SK-N-SH treated with all-trans-retinoic acid at 6 μM for 48 hours (cell line): ENCODE data around the gene LBH.

Source experiments
- ATAC-seq: fragments of 200-7000 bp; cut with Tn5 transposase; 3 replicates; pipeline ENCODE4 v1.9.1; 2020; ENCODE audit warnings: mild to moderate bottlenecking, moderate library complexity
- ARNTL ChIP-seq: fragments of 450-650 bp; formaldehyde crosslinking; IDR thresholded peaks from 2 replicates; pipeline ENCODE4 v1.5.0; 2020; ENCODE audit warnings: low read depth, mild to moderate bottlenecking, moderate library complexity, borderline replicate concordance
- BACH2 ChIP-seq: fragments of 250-450 bp; sonication (Bioruptor Pico); IDR thresholded peaks from 2 replicates; pipeline ENCODE4 v1.9.0; 2021; ENCODE audit warnings: mild to moderate bottlenecking, borderline replicate concordance
- CREB5 ChIP-seq: fragments of 250-450 bp; sonication (Bioruptor Pico); IDR thresholded peaks from 2 replicates; pipeline ENCODE4 v1.5.1; 2020; ENCODE audit warnings: low read depth, mild to moderate bottlenecking, moderate library complexity
- CSDC2 ChIP-seq: fragments of 250-450 bp; sonication (Bioruptor Pico); IDR thresholded peaks from 2 replicates; pipeline ENCODE4 v1.5.0; 2020; ENCODE audit warnings: mild to moderate bottlenecking, moderate library complexity
- ESRRG ChIP-seq: fragments of 250-450 bp; sonication (Bioruptor Pico); IDR thresholded peaks from 2 replicates; pipeline ENCODE4 v1.6.1; 2021; ENCODE audit warnings: mild to moderate bottlenecking
- GLIS3 ChIP-seq: fragments of 250-450 bp; sonication (Bioruptor Pico); IDR thresholded peaks from 2 replicates; pipeline ENCODE4 v1.5.0; 2020; ENCODE audit warnings: mild to moderate bottlenecking, moderate library complexity
- ISL1 ChIP-seq: fragments of 250-450 bp; sonication (Bioruptor Pico); IDR thresholded peaks from 2 replicates; pipeline ENCODE4 v2.1.2; 2022; ENCODE audit warnings: mild to moderate bottlenecking, moderate library complexity
- OSR1 ChIP-seq: fragments of 250-450 bp; sonication (Bioruptor Pico); IDR thresholded peaks from 2 replicates; pipeline ENCODE4 v1.8.0; 2022; ENCODE audit warnings: moderate library complexity, mild to moderate bottlenecking, inconsistent platforms
- POU6F1 ChIP-seq: fragments of 250-450 bp; sonication (Bioruptor Pico); IDR thresholded peaks from 2 replicates; pipeline ENCODE4 v1.8.0; 2021; ENCODE audit warnings: low read depth, mild to moderate bottlenecking, moderate library complexity, borderline replicate concordance
- PPARA ChIP-seq: fragments of 250-450 bp; sonication (Bioruptor Pico); IDR thresholded peaks from 2 replicates; pipeline ENCODE4 v1.5.0; 2020; ENCODE audit warnings: mild to moderate bottlenecking, borderline replicate concordance
- RARB ChIP-seq: fragments of 250-450 bp; sonication (Bioruptor Pico); IDR thresholded peaks from 2 replicates; pipeline ENCODE4 v1.8.0; 2021; ENCODE audit warnings: mild to moderate bottlenecking, moderate library complexity
- SNAI2 ChIP-seq: fragments of 250-450 bp; sonication (Bioruptor Pico); IDR thresholded peaks from 2 replicates; pipeline ENCODE4 v1.5.0; 2020; ENCODE audit warnings: mild to moderate bottlenecking, moderate library complexity
- TCF4 ChIP-seq: fragments of 250-450 bp; sonication (Bioruptor Pico); IDR thresholded peaks from 2 replicates; pipeline ENCODE4 v1.8.0; 2021; ENCODE audit warnings: mild to moderate bottlenecking, moderate library complexity, borderline replicate concordance
- TOX ChIP-seq: fragments of 250-450 bp; sonication (Bioruptor Pico); IDR thresholded peaks from 2 replicates; pipeline ENCODE4 v1.8.0; 2021; ENCODE audit warnings: mild to moderate bottlenecking, moderate library complexity, borderline replicate concordance
- ZC3H10 ChIP-seq: fragments of 250-450 bp; sonication (Bioruptor Pico); IDR thresholded peaks from 2 replicates; pipeline ENCODE4 v1.5.1; 2021; ENCODE audit warnings: mild to moderate bottlenecking, moderate library complexity
- ZFP3 ChIP-seq: fragments of 250-450 bp; sonication (Bioruptor Pico); IDR thresholded peaks from 2 replicates; pipeline ENCODE4 v1.5.0; 2020; ENCODE audit warnings: mild to moderate bottlenecking, moderate library complexity
- ZFP30 ChIP-seq: fragments of 450-650 bp; formaldehyde crosslinking; IDR thresholded peaks from 2 replicates; pipeline ENCODE4 v1.5.0; 2022; ENCODE audit warnings: mild to moderate bottlenecking, moderate library complexity
- ZNF565 ChIP-seq: fragments of 450-650 bp; formaldehyde crosslinking; conservative IDR thresholded peaks from 2 replicates; pipeline ENCODE4 v1.5.0; 2020; ENCODE audit warnings: low read depth, mild to moderate bottlenecking, moderate library complexity
- ZNF70 ChIP-seq: fragments of 450-650 bp; formaldehyde crosslinking; IDR thresholded peaks from 2 replicates; pipeline ENCODE4 v1.5.0; 2020; ENCODE audit warnings: mild to moderate bottlenecking, moderate library complexity
- ZNF8 ChIP-seq: fragments of 450-650 bp; formaldehyde crosslinking; IDR thresholded peaks from 2 replicates; pipeline ENCODE4 v1.5.0; 2020; ENCODE audit warnings: mild to moderate bottlenecking, moderate library complexity
- TF ChIP-seq, protein P1 (sequence below): fragments of 250-450 bp; sonication (Bioruptor Pico); IDR thresholded peaks from 2 replicates; pipeline ENCODE4 v1.5.0; 2020; ENCODE audit warnings: mild to moderate bottlenecking, moderate library complexity
- TF ChIP-seq, protein P2 (sequence below): fragments of 250-450 bp; sonication (Bioruptor Pico); IDR thresholded peaks from 2 replicates; pipeline ENCODE4 v1.8.0; 2020; ENCODE audit warnings: mild to moderate bottlenecking, moderate library complexity, borderline replicate concordance
- TF ChIP-seq, protein P3 (sequence below): fragments of 250-450 bp; sonication (Bioruptor Pico); IDR thresholded peaks from 2 replicates; pipeline ENCODE4 v1.5.1; 2021; ENCODE audit warnings: mild to moderate bottlenecking, moderate library complexity

Gene LBH

GRCh38 chr2:30231996-30232800 is 864 bp downstream of the LBH start:
- ATAC-seq: peak; percentile 44
- TF ChIP-seq OSR1 (CRISPR knock-in tag) (no peak), SNAI2 (CRISPR knock-in tag) (no peak), ZNF70 (CRISPR knock-in tag) (no peak), TCF4 (CRISPR knock-in tag) (no peak), ESRRG (CRISPR knock-in tag) (peak; percentile 76; the same call in 1 of the 2 replicates), BACH2 (no peak), ZNF8 (no peak), ZFP3 (CRISPR knock-in tag) (no peak), ZNF565 (CRISPR knock-in tag) (no peak), ISL1 (CRISPR knock-in tag) (no peak), GLIS3 (CRISPR knock-in tag) (peak; percentile 49), PPARA (CRISPR knock-in tag) (no peak), RARB (CRISPR knock-in tag) (no peak), ZFP30 (CRISPR knock-in tag) (no peak), ARNTL (no peak), POU6F1 (CRISPR knock-in tag) (no peak), CREB5 (CRISPR knock-in tag) (peak; percentile 46; the same call in 1 of the 2 replicates), CSDC2 (no peak), ZC3H10 (CRISPR knock-in tag) (no peak), TOX (CRISPR knock-in tag) (no peak)
- TF ChIP-seq, protein P1, sequence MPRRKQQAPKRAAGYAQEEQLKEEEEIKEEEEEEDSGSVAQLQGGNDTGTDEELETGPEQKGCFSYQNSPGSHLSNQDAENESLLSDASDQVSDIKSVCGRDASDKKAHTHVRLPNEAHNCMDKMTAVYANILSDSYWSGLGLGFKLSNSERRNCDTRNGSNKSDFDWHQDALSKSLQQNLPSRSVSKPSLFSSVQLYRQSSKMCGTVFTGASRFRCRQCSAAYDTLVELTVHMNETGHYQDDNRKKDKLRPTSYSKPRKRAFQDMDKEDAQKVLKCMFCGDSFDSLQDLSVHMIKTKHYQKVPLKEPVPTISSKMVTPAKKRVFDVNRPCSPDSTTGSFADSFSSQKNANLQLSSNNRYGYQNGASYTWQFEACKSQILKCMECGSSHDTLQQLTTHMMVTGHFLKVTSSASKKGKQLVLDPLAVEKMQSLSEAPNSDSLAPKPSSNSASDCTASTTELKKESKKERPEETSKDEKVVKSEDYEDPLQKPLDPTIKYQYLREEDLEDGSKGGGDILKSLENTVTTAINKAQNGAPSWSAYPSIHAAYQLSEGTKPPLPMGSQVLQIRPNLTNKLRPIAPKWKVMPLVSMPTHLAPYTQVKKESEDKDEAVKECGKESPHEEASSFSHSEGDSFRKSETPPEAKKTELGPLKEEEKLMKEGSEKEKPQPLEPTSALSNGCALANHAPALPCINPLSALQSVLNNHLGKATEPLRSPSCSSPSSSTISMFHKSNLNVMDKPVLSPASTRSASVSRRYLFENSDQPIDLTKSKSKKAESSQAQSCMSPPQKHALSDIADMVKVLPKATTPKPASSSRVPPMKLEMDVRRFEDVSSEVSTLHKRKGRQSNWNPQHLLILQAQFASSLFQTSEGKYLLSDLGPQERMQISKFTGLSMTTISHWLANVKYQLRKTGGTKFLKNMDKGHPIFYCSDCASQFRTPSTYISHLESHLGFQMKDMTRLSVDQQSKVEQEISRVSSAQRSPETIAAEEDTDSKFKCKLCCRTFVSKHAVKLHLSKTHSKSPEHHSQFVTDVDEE (CRISPR knock-in tag): no peak
- TF ChIP-seq, protein P2, sequence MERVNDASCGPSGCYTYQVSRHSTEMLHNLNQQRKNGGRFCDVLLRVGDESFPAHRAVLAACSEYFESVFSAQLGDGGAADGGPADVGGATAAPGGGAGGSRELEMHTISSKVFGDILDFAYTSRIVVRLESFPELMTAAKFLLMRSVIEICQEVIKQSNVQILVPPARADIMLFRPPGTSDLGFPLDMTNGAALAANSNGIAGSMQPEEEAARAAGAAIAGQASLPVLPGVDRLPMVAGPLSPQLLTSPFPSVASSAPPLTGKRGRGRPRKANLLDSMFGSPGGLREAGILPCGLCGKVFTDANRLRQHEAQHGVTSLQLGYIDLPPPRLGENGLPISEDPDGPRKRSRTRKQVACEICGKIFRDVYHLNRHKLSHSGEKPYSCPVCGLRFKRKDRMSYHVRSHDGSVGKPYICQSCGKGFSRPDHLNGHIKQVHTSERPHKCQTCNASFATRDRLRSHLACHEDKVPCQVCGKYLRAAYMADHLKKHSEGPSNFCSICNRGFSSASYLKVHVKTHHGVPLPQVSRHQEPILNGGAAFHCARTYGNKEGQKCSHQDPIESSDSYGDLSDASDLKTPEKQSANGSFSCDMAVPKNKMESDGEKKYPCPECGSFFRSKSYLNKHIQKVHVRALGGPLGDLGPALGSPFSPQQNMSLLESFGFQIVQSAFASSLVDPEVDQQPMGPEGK (CRISPR knock-in tag): no peak; the same call in 1 of the 2 replicates
- TF ChIP-seq, protein P3, sequence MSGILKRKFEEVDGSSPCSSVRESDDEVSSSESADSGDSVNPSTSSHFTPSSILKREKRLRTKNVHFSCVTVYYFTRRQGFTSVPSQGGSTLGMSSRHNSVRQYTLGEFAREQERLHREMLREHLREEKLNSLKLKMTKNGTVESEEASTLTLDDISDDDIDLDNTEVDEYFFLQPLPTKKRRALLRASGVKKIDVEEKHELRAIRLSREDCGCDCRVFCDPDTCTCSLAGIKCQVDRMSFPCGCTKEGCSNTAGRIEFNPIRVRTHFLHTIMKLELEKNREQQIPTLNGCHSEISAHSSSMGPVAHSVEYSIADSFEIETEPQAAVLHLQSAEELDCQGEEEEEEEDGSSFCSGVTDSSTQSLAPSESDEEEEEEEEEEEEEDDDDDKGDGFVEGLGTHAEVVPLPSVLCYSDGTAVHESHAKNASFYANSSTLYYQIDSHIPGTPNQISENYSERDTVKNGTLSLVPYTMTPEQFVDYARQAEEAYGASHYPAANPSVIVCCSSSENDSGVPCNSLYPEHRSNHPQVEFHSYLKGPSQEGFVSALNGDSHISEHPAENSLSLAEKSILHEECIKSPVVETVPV (CRISPR knock-in tag): no peak

DNA sequence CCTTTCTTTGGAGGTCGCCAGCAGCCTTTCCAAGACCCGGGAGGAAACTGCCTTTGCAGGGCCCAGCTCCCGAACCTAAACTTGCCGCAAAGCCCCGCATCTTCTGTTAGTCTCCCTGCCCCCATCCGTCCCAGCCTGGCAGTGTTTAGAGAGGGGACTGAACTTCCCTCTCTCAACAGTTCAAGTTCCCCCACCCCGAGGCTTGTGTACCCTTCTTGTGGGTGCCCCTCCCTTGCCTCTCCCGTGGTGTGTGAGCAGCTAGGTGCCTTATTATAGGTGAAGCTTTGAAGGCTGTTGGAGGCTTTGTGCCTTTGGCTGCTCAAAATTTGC is 1.4 kb downstream of the LBH start:
- ATAC-seq: no peak
- TF ChIP-seq, protein P1 (CRISPR knock-in tag): no peak
- no peak for TF ChIP-seq ZFP3 (CRISPR knock-in tag)
